SJCRH30 (cell line): ENCODE results near the gene GNA14. TPM values are rescaled to one million over a fixed set of nuclear protein-coding genes. Genes with fewer than 3 reads are reported as not detected.
"Not testable (repeated sequence)": the region's sequence is repeated elsewhere in the genome, so short reads cannot be mapped to it uniquely, and the experiment has no call there.

Source experiments
- DNase-seq, 2 experiments: peaks; one replicate each; pipeline ENCODE4 v3.0.0-alpha.2; 2015 to 2020
- H3K27ac ChIP-seq: fragments of 250-450 bp; sonication (Bioruptor Pico); 2 replicates; pipeline ENCODE4 v1.5.1; 2020; ENCODE audit warnings: mild to moderate bottlenecking, moderate library complexity
- H3K27me3 ChIP-seq: fragments of 250-450 bp; sonication (Bioruptor Pico); 2 replicates; pipeline ENCODE4 v1.5.1; 2020; ENCODE audit warnings: mild to moderate bottlenecking, moderate library complexity
- H3K36me3 ChIP-seq: fragments of 250-450 bp; sonication (Bioruptor Pico); 2 replicates; pipeline ENCODE4 v1.5.1; 2020; ENCODE audit warnings: mild to moderate bottlenecking, moderate library complexity
- H3K4me1 ChIP-seq: fragments of 250-450 bp; sonication (Bioruptor Pico); 2 replicates; pipeline ENCODE4 v1.5.1; 2020; ENCODE audit warnings: mild to moderate bottlenecking, moderate library complexity
- H3K4me3 ChIP-seq: fragments of 250-450 bp; sonication (Bioruptor Pico); 2 replicates; pipeline ENCODE4 v1.5.1; 2020; ENCODE audit warnings: mild to moderate bottlenecking, moderate library complexity
- H3K9me3 ChIP-seq: fragments of 250-450 bp; sonication (Bioruptor Pico); replicated peaks from 2 replicates; pipeline ENCODE4 v1.5.1; 2020; ENCODE audit warnings: mild to moderate bottlenecking, moderate library complexity
- total RNA-seq: library from RNA; depleted of rRNA; stranded (reverse); fragments of >200 nt; shearing (Covaris generic); gene quantifications from 2 replicates; pipeline ENCODE4 v1.2.3, GENCODE V29; 2014

The GNA14 gene
- total RNA-seq, 1 experiment from 2014 or later = not detected

DNA sequence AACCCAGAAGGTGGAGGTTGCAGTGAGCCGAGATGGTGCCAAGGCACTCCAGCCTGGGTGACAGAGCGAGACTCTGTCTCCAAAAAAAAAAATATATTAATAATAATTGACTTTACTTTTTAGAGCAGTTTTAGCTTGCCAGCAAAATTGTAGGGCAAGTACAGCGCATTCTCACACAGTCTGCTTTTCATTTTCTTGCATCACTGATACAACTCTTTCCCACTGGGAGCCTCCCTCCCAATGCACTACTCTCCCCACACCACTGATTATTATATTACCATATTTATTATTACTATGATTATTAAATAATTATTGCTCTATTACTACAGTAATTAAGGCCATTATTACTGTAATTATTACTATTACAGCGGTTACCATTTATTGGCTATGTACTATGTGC lies 212.8 kb downstream of the GNA14 start:
- DNase-seq = no peak
- H3K27ac ChIP-seq = no peak overlapping the region
- no peaks in the 10 kb centered on the region for H3K36me3 ChIP-seq
- no peak overlapping the region for H3K4me3 ChIP-seq
- H3K4me1 ChIP-seq = no peaks in the 10 kb centered on the region
- H3K9me3 ChIP-seq = no peaks in the 10 kb centered on the region
- H3K27me3 ChIP-seq = no peaks in the 10 kb centered on the region

- no peak overlapping the region for H3K27ac ChIP-seq
- H3K36me3 ChIP-seq = no peaks in the 10 kb centered on the region
- no peaks in the 10 kb centered on the region for H3K9me3 ChIP-seq
- no peaks in the 10 kb centered on the region for H3K4me1 ChIP-seq
- peak overlapping the region; percentile 5; the same call in 1 of the 2 replicates for H3K4me3 ChIP-seq
- H3K27me3 ChIP-seq = no peaks in the 10 kb centered on the region
- peak; percentile 69 to 83 for DNase-seq
Measured at GRCh38 chr9:77433675-77434445, 214.3 kb downstream of the GNA14 start.

- Histone ChIP-seq H3K4me1 (no peaks in the 10 kb centered on the region), H3K36me3 (no peaks in the 10 kb centered on the region), H3K27ac (no peak overlapping the region), H3K27me3 (no peaks in the 10 kb centered on the region), H3K4me3 (no peak overlapping the region), H3K9me3 (no peaks in the 10 kb centered on the region)
- DNase-seq = no peak
Measured at GRCh38 chr9:77432053-77432452, 216.1 kb downstream of the GNA14 start.

- H3K4me1 ChIP-seq = no peaks in the 10 kb centered on the region
- no peak overlapping the region for H3K4me3 ChIP-seq
- no peak for DNase-seq
- no peaks in the 10 kb centered on the region for H3K36me3 ChIP-seq
- H3K27me3 ChIP-seq = no peaks in the 10 kb centered on the region
- H3K9me3 ChIP-seq = no peaks in the 10 kb centered on the region
- H3K27ac ChIP-seq = no peak overlapping the region
Measured at GRCh38 chr9:77429928-77430327, 218.2 kb downstream of the GNA14 start.

DNA sequence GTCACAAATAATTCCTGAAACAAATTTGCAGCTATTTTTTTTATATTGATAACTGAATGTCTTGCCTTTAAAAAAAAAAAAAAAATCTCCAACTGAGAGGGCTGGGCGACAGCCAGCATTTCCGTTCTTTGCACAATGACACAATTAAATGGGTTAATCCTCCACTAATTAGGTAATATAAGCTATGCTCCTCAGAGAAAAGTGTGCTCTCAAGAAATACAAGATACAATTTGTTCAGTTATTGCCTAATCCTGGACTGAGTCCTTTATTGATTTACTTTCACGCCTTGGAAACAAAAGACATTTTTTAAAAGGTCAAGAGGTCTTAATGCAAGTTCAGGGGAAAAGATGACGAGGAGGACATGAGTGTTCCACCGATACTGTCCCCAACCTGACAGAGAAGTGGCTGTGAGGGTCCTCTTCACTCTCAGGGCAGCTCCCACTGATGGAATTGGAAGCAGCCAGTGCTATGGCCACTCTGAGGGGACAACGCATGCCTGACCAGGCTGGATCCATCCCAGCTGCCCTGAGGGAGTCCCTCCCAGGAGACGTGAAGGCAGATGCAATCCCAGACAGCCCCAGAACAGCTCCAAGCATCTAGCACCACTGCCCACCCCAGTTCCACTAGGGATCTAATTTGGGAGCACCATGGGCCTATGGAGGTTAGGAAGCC lies 220.7 kb downstream of the GNA14 start:
- Histone ChIP-seq H3K27ac (no peak overlapping the region), H3K27me3 (no peaks in the 10 kb centered on the region), H3K9me3 (no peaks in the 10 kb centered on the region; the same call in 1 of the 2 replicates), H3K36me3 (no peaks in the 10 kb centered on the region), H3K4me1 (no peaks in the 10 kb centered on the region), H3K4me3 (no peak overlapping the region)
- no peak for DNase-seq

- Histone ChIP-seq H3K27me3 (no peaks in the 10 kb centered on the region), H3K9me3 (no peaks in the 10 kb centered on the region; the same call in 1 of the 2 replicates), H3K27ac (no peak overlapping the region), H3K4me1 (no peaks in the 10 kb centered on the region), H3K4me3 (no peak overlapping the region), H3K36me3 (no peaks in the 10 kb centered on the region)
- DNase-seq = no peak
Measured at GRCh38 chr9:77426712-77427111, 221.4 kb downstream of the GNA14 start.

- no peak overlapping the region for H3K27ac ChIP-seq
- DNase-seq = no peak
- no peaks in the 10 kb centered on the region; the same call in 1 of the 2 replicates for H3K9me3 ChIP-seq
- H3K4me1 ChIP-seq = no peaks in the 10 kb centered on the region
- no peaks in the 10 kb centered on the region for H3K36me3 ChIP-seq
- no peak overlapping the region for H3K4me3 ChIP-seq
- no peaks in the 10 kb centered on the region for H3K27me3 ChIP-seq
Measured at GRCh38 chr9:77424993-77425392, 223.1 kb downstream of the GNA14 start.

DNA sequence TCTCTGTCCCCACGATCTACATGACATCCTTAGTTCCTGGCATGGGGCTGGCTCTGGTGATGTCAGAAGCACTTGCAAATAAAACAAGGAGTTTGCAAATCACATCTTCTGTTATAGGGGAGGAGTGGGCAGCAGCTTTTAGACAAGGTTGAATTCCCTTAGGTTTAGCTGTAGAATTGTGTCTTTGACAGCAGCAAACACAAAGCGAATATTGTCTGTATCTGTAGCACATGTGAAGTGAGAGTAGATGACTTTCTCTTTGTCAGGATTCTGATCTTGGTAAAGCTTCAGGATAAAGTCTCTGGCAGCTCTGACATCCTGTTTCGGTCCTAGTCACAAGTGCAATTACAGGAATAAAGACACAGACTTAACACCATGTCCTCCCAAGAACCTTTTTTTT lies 224.3 kb downstream of the GNA14 start:
- no peak overlapping the region for H3K4me3 ChIP-seq

GRCh38 chr9:77422969-77423368 lies 225.2 kb downstream of the GNA14 start:
- no peak for DNase-seq
- no peaks in the 10 kb centered on the region for H3K36me3 ChIP-seq
- no peaks in the 10 kb centered on the region for H3K27me3 ChIP-seq
- H3K4me1 ChIP-seq = peaks cover 7% of the 10 kb centered on the region
- H3K4me3 ChIP-seq = no peak overlapping the region
- H3K9me3 ChIP-seq = no peaks in the 10 kb centered on the region; the same call in 1 of the 2 replicates
- no peak overlapping the region for H3K27ac ChIP-seq

More for the DNA sequence above, 224.3 kb downstream of the GNA14 start:
- Histone ChIP-seq H3K36me3 (no peaks in the 10 kb centered on the region), H3K4me1 (no peaks in the 10 kb centered on the region), H3K9me3 (no peaks in the 10 kb centered on the region; the same call in 1 of the 2 replicates), H3K27me3 (no peaks in the 10 kb centered on the region), H3K27ac (no peak overlapping the region)
- DNase-seq = no peak

DNA sequence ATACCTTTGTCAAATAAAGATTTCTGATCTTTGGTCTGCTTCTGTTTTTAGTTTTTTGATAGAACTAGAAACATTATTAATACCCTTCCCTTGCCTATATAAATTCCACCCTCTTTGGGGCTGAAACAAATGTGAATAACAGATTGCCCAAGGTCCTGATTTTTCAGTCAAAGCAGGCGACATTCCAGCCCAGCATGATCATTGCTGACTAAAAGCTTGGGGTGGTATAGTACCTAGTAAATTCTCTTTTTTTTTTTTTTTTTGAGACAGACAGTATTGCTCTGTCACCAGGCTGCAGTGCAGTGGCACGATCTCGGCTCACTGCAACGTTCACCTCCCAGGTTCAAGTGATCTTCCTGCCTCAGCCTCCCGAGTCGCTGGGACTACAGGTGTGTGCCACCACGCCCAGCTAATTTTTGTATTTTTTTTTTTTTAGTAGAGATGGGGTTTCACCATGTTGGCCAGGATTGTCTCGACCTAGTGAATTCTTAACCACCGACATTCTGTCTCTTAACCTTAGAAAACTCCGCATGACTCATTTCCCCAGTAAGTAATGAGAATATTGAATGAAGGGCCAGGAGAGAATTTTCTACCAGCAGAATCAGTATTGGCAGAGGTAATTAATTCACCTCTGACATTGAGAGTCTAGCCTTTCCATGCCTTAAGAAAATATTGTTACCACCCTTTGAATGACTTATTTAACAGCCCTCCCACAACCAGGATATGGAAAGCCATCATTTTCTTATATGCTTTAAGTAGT lies 226.4 kb downstream of the GNA14 start:
- no peak overlapping the region for H3K4me3 ChIP-seq
- no peaks in the 10 kb centered on the region for H3K27me3 ChIP-seq
- H3K36me3 ChIP-seq = no peaks in the 10 kb centered on the region
- H3K9me3 ChIP-seq = no peaks in the 10 kb centered on the region; the same call in 1 of the 2 replicates
- no peak overlapping the region for H3K27ac ChIP-seq
- H3K4me1 ChIP-seq = peaks cover 17% of the 10 kb centered on the region
- no peak for DNase-seq

GRCh38 chr9:77420641-77421040 lies 227.5 kb downstream of the GNA14 start:
- Histone ChIP-seq H3K4me3 (no peak overlapping the region), H3K36me3 (peaks cover 3% of the 10 kb centered on the region; the same call in 1 of the 2 replicates), H3K9me3 (no peaks in the 10 kb centered on the region; the same call in 1 of the 2 replicates), H3K27me3 (no peaks in the 10 kb centered on the region), H3K27ac (no peak overlapping the region), H3K4me1 (peaks cover 22% of the 10 kb centered on the region)
- DNase-seq = no peak

- H3K9me3 ChIP-seq = no peaks in the 10 kb centered on the region; the same call in 1 of the 2 replicates
- H3K27me3 ChIP-seq = no peaks in the 10 kb centered on the region
- no peak for DNase-seq
- H3K4me3 ChIP-seq = no peak overlapping the region
- peak overlapping the region; percentile 68 for H3K27ac ChIP-seq
- H3K36me3 ChIP-seq = peaks cover 3% of the 10 kb centered on the region; the same call in 1 of the 2 replicates
- peaks cover 22% of the 10 kb centered on the region for H3K4me1 ChIP-seq
Measured at GRCh38 chr9:77418226-77418625, 229.9 kb downstream of the GNA14 start.

DNA sequence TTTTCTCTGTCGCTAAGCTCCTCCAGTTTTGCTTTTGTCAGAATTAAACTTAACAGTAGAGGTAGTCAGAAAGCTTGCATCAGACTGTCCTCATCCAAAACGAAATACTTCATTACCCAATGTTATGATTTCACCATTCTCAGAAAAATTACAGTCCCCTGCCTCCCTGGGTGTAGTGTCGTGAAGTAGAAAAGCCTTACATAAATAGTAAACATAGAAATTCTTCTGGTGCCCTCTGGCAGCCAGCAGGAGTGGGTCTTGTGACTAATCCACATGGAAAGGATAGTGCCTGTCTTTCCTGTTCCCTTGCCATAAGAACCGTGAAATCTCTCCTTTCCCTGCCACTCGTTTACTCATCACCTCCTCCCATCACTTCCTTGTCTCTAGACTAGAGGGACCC lies 230.6 kb downstream of the GNA14 start:
- Histone ChIP-seq H3K4me3 (no peak overlapping the region), H3K9me3 (no peaks in the 10 kb centered on the region), H3K27me3 (no peaks in the 10 kb centered on the region), H3K27ac (peak overlapping the region; percentile 68), H3K36me3 (peaks cover 3% of the 10 kb centered on the region; the same call in 1 of the 2 replicates), H3K4me1 (peaks cover 22% of the 10 kb centered on the region)
- peak; percentile 74 to 85 for DNase-seq

- H3K27me3 ChIP-seq = not testable (repeated sequence)
Measured at GRCh38 chr9:77408521-77408920, 239.6 kb downstream of the GNA14 start.

DNA sequence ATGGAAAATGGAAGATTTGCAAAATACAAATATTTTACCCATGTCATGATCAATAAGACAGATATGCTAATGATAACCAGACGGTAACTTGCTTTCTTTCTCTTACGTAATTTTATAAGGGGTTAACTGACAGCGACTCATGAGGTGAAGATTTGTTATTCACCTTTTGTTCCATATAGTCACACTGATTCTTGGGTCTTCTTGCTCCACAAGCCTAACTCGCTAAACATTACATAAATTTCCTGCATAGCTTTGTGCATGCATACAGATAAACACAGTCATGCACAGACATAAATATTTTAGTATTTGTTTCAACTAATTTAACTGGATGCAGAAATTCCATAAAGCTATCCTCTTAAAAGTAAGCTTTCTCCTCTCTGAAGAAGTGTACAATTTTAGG lies 244.9 kb downstream of the GNA14 start:
- H3K4me1 ChIP-seq = no peaks in the 10 kb centered on the region
- no peak overlapping the region for H3K27ac ChIP-seq
- H3K36me3 ChIP-seq = 0 out of 2 replicates have a peak, but pooled peaks cover 5% of the 10 kb centered on the region
- no peak overlapping the region for H3K4me3 ChIP-seq
- no peaks in the 10 kb centered on the region; the same call in 1 of the 2 replicates for H3K9me3 ChIP-seq
- DNase-seq = no peak
- no peaks in the 10 kb centered on the region for H3K27me3 ChIP-seq

More at GRCh38 chr9:77408521-77408920, 239.6 kb downstream of the GNA14 start:
- not testable (repeated sequence) for H3K36me3 ChIP-seq, H3K4me3 ChIP-seq, H3K27ac ChIP-seq, H3K4me1 ChIP-seq, DNase-seq, H3K9me3 ChIP-seq
